NCI-H774 (cell line): ENCODE measurements around the gene EHD2.
"Not testable (repeated sequence)": the region's sequence is repeated elsewhere in the genome, so short reads cannot be mapped to it uniquely, and the experiment has no call there.

Experiments used
- DNase-seq: peaks from one replicate; lab custom pipeline; 2025; lab: John Stamatoyannopoulos, UW

The EHD2 gene

GRCh38 chr19:47769534-47769933, 56.3 kb downstream of the EHD2 start:
- no peak for DNase-seq

- not testable (repeated sequence) for DNase-seq
These were observed 58.1 kb downstream of the EHD2 start for GRCh38 chr19:47771291-47771690.

- peak; percentile 94 for DNase-seq
These were observed 63.3 kb downstream of the EHD2 start for GRCh38 chr19:47776568-47776967.

GRCh38 chr19:47777245-47778048, 64.2 kb downstream of the EHD2 start:
- DNase-seq = not testable (repeated sequence)

- DNase-seq = peak; percentile 79
These were observed 65.1 kb downstream of the EHD2 start, which contains the start of gene SELENOW for GRCh38 chr19:47778049-47778953. Gene SELENOW, plus strand, starts transcription at chr19:47778703. Its CDS starts 83 bp downstream, at chr19:47778786.

- no peak for DNase-seq
These were observed 65.7 kb downstream of the EHD2 start for GRCh38 chr19:47778954-47779351.

- DNase-seq = no peak
These were observed 66.4 kb downstream of the EHD2 start for GRCh38 chr19:47779524-47780214.

GRCh38 chr19:47780215-47780551, 67.0 kb downstream of the EHD2 start:
- no peak for DNase-seq

GRCh38 chr19:47781590-47782262, 68.5 kb downstream of the EHD2 start:
- DNase-seq = no peak

GRCh38 chr19:47786566-47786965, 73.3 kb downstream of the EHD2 start:
- DNase-seq = no peak

- DNase-seq = not testable (repeated sequence)
These were observed 74.1 kb downstream of the EHD2 start for GRCh38 chr19:47787307-47787706.

GRCh38 chr19:47789811-47790210, 76.6 kb downstream of the EHD2 start:
- DNase-seq = not testable (repeated sequence)

- DNase-seq = peak; percentile 49
These were observed 77.2 kb downstream of the EHD2 start for GRCh38 chr19:47790398-47790814.

- DNase-seq = no peak
These were observed 79.4 kb downstream of the EHD2 start for GRCh38 chr19:47792616-47793015.
